ENCODE data around the gene MEIS2.

GRCh38 chr15:36926427-36926825 is 173.9 kb downstream of the MEIS2 start:
- TF ChIP-seq POLR2AphosphoS5 (IDR thresholded peaks at IDR 0.05) (no peak), POLR2A (IDR thresholded peaks at IDR 0.05) (no peak), CTCF (IDR thresholded peaks at IDR 0.05) (no peak)

Data from stomach (tissue), 4 donors.